ENCODE measurements around the gene UPK3BL2.
"Not testable (repeated sequence)": the region's sequence is repeated elsewhere in the genome, so short reads cannot be mapped to it uniquely, and the experiment has no call there.

UPK3BL2 gene

DNA sequence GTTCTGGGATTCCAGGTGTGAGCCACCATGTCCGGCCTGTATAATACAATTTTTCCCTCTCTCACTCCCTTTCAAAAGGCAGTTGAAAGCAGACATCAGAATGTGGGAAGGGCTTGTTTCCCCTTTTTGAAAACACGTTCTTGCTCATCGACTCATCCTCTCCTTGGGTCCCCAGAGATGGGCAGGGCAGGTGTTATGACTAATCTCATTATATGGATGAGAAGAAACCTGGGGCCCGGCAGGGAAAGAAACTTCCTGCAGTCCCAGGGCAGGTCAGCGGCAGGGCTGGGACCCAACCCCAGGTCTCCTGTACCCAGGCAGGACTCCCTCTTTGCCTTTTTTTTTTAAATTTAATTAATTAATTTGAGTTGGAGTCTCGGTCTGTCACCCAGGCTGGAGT is 2.9 kb upstream of the UPK3BL2 start:
- H3K36me3 ChIP-seq (ENCODE audit: insufficient read depth, low read length); H3K9me3 ChIP-seq (ENCODE audit: low read length); H3K4me3 ChIP-seq (ENCODE audit: low read length); H3K4me1 ChIP-seq (ENCODE audit: insufficient read depth, low read length); H3K27me3 ChIP-seq (ENCODE audit: insufficient read depth, low read length); H2AFZ ChIP-seq (ENCODE audit: low read depth, low read length): not testable (repeated sequence)

DNA sequence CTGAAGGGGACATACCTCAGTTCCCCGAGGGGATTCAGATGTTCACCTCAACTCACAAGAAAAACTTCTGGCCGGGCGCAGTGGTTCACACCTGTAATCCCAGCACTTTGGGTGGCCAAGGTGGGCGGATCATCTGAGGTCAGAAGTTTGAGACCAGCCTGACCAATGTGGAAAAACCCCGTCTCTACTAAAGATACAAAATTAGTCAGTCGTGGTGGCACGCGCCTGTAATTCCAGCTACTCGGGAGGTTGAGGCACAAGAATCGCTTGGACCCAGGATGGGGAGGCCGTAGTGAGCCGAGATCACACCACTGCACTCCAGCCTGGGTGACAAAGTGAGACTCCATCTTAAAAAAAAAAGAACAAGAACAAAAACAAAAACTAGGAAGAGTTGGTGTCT is 1.8 kb upstream of the UPK3BL2 start:
- H3K27me3 ChIP-seq (ENCODE audit: insufficient read depth, low read length); H3K4me3 ChIP-seq (ENCODE audit: low read length); H3K9me3 ChIP-seq (ENCODE audit: low read length); H2AFZ ChIP-seq (ENCODE audit: low read depth, low read length); H3K36me3 ChIP-seq (ENCODE audit: insufficient read depth, low read length); H3K4me1 ChIP-seq (ENCODE audit: insufficient read depth, low read length): not testable (repeated sequence)

DNA sequence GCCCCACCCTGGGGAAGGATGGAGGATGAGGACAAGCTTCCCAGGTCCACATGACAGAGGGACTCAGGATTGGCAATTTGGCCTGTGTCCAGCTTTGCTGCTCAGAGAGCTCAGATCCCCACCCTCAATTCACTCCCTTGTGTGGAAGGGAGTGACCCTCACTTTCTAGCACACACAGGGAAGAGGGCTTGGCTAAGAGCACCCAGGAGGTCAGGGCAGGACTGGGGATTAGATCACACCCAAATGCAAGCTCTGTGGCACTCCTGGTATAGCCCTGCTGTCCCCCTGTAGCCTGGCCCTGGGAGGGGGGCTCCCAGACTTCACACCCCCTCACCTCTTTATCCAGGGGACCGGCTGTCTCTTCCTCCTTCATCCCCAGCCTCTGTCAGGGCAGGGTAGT is 876 bp upstream of the UPK3BL2 start:
- H2AFZ ChIP-seq (ENCODE audit: low read depth, low read length); H3K9me3 ChIP-seq (ENCODE audit: low read length); H3K36me3 ChIP-seq (ENCODE audit: insufficient read depth, low read length); H3K4me1 ChIP-seq (ENCODE audit: insufficient read depth, low read length); H3K27me3 ChIP-seq (ENCODE audit: insufficient read depth, low read length); H3K4me3 ChIP-seq (ENCODE audit: low read length): not testable (repeated sequence)

DNA sequence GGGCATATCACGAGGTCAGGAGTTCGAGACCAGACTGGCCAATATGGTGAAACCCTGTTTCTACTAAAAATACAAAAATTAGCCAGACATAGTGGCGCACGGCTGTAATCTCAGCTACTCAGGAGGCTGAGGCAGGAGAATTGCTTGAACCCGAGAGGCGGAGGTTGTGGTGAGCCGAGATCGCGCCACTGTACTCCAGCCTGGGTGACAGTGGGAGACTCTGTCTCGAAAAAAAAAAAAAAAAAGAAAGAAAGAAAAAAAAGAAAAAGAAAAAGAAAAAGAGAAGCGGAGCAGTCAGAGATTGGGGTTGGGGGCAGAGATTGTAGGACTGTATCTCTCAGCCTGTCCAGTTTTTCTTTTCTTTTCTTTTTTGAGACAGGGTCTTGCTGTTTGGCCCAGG is 725 bp downstream of the UPK3BL2 start:
- not testable (repeated sequence) for H3K4me1 ChIP-seq (ENCODE audit: insufficient read depth, low read length); H3K27me3 ChIP-seq (ENCODE audit: insufficient read depth, low read length); H3K4me3 ChIP-seq (ENCODE audit: low read length); H3K9me3 ChIP-seq (ENCODE audit: low read length); H2AFZ ChIP-seq (ENCODE audit: low read depth, low read length); H3K36me3 ChIP-seq (ENCODE audit: insufficient read depth, low read length)

DNA sequence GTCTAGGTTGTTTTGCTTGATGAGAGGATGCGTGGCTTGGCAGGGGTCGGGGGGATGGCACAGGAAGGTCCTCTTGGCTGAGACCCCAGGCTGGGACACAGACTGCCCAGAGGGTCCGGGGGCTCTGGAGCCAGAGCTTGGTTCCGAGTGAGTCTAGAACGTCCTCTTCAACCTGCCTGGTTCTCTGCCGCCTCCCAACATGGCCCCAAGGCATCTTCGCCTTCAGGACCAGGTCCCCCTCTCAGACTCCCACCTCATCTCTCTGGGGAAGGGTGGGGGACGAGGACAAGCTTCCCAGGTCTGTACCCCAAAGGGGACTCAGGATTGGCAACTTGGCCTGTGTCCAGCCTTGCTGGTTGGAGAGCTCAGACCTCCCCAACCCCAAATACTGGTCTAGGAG is 1.4 kb downstream of the UPK3BL2 start:
- H3K4me1 ChIP-seq (ENCODE audit: insufficient read depth, low read length); H3K4me3 ChIP-seq (ENCODE audit: low read length); H3K9me3 ChIP-seq (ENCODE audit: low read length); H2AFZ ChIP-seq (ENCODE audit: low read depth, low read length); H3K27me3 ChIP-seq (ENCODE audit: insufficient read depth, low read length); H3K36me3 ChIP-seq (ENCODE audit: insufficient read depth, low read length): not testable (repeated sequence)

DNA sequence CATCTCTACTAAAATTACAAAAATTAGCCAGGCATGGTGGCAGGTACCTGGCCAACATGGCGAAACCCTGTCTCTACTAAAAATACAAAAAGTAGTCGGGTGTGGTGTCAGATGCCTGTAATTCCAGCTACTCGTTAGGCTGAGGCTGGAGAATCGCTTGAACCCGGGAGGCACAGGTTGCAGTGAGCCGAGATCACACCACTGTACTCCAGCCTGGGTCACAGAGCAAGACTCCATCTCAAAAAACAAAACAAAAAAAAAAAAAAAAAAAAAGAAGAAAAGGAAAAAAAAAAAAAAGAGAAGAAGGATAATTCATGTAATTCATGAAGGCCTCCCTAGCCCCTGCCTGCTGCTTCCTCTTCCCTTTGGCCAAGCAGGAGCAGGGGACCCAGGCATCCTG is 2.9 kb downstream of the UPK3BL2 start:
- not testable (repeated sequence) for H3K36me3 ChIP-seq (ENCODE audit: insufficient read depth, low read length); H2AFZ ChIP-seq (ENCODE audit: low read depth, low read length); H3K9me3 ChIP-seq (ENCODE audit: low read length); H3K4me1 ChIP-seq (ENCODE audit: insufficient read depth, low read length); H3K4me3 ChIP-seq (ENCODE audit: low read length); H3K27me3 ChIP-seq (ENCODE audit: insufficient read depth, low read length)

DNA sequence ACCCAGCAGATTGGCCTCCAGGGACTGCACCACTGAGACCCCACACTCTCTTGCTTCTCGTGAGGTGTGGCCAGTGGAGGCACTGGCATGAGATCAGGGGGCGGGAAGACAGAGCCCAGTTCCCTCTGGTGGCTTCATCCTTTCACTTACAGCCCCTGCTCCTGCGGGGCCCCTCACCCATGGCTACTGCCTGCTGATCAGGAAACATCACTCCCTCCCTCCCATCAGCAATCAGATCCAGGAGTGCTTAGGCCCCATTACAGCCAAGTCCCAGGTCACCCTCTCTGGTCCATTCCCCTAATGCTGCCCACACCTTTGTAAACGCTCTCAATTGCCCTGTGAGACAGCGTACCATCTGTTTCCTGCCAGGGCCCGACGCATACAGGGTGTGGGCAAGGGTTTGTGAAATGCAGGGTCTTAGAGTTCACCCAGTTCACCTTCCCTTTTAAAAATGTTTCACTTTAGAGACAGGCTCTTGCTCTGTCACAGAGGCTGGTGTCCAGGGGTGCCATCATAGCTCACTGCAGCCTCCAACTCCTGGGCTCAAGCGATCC is 8.4 kb downstream of the UPK3BL2 start:
- H3K36me3 ChIP-seq (ENCODE audit: insufficient read depth, low read length); H3K4me3 ChIP-seq (ENCODE audit: low read length); H3K27me3 ChIP-seq (ENCODE audit: insufficient read depth, low read length): not testable (repeated sequence)

DNA sequence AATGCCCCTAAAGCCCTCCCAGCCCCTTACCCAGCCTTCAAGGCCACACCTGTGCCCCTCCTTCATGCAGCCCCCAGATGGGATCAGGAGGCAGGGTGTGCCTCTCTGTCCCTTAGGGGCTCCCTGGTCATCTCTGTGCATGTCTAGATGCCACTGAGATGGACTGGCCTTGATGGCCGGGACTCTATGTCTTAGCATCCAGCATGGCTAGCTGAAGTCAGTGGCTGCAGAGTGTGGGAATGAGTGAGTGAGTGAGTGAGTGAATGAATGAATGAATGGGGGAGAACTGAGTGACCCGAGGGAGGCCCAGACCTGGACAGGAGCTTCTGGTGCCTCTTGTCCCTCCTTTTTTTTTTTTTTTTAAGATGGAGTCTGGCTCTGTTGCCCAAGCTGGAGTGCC is 11.4 kb downstream of the UPK3BL2 start:
- H3K36me3 ChIP-seq (ENCODE audit: insufficient read depth, low read length); H2AFZ ChIP-seq (ENCODE audit: low read depth, low read length); H3K27me3 ChIP-seq (ENCODE audit: insufficient read depth, low read length); H3K4me1 ChIP-seq (ENCODE audit: insufficient read depth, low read length); H3K4me3 ChIP-seq (ENCODE audit: low read length); H3K9me3 ChIP-seq (ENCODE audit: low read length): not testable (repeated sequence)

More for the DNA sequence above, 8.4 kb downstream of the UPK3BL2 start:
- H3K9me3 ChIP-seq (ENCODE audit: low read length); H3K4me1 ChIP-seq (ENCODE audit: insufficient read depth, low read length); H2AFZ ChIP-seq (ENCODE audit: low read depth, low read length): not testable (repeated sequence)

DNA sequence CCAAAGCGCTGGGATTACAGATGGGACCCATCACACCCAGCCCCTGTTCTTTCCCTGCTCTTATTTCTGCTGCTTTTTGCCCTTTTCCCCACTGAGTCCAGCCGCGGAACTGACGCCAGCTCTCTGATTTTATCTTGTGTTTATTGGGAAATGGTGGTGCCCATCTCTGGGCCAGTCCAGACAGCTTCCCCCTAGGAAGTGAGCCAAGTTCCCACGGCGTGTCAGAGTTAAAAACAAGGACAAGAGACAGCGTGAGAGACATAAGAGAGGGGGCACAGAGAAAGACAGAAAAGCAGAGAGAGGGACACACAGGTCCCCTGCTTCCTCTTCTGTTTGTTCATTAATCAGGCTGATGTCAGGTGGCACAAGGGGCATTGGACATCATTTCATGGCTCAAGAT is 11.9 kb downstream of the UPK3BL2 start:
- not testable (repeated sequence) for H3K4me1 ChIP-seq (ENCODE audit: insufficient read depth, low read length); H3K36me3 ChIP-seq (ENCODE audit: insufficient read depth, low read length); H3K4me3 ChIP-seq (ENCODE audit: low read length); H3K27me3 ChIP-seq (ENCODE audit: insufficient read depth, low read length); H3K9me3 ChIP-seq (ENCODE audit: low read length); H2AFZ ChIP-seq (ENCODE audit: low read depth, low read length)

DNA sequence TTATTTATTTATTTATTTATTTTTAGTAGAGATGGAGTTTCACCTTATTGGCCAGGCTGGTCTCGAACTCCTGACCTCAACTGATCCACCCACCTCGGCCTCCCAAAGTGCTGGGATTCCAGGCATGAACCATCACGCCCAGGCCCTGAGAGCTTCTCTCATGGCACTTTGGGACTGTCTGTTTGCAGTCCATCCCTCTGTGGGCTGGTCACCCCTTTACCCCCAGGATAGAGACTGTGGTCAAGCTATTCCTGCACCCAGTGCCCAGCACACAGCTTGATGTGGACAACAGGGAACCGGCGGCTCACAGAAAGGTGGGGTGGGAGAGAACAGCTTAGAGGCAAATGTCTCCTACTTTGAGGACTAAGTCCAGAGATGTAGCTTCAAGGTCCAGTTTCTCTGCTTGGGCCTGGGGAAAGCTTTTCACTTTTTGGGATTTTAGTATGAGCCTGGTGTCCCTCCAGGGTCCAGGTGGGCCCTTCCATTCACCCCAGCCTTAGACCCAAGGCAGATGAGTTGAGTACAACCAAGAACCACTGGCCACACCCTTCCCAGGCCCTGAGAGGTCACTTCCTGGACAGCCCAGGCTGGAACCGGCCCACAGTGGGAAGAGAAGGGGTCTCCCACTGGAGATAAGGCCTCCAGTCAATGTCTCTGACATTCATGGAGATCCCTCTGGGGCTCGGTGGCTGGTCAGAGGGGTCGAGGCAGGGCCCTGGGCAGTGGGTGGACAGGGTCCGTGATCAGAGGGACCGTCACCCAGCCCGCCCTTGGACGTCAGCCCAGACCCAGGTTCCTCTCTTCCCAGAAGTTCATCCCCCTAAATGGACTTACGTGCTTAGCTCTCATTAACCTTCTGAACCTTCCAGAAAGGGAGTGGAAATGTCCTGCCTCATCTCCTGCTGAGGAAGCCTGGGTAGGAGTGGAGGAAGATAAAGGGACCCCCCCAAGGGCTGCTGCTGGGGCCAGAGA is 15.4 kb downstream of the UPK3BL2 start:
- H3K4me3 ChIP-seq (ENCODE audit: low read length); H3K4me1 ChIP-seq (ENCODE audit: insufficient read depth, low read length); H3K36me3 ChIP-seq (ENCODE audit: insufficient read depth, low read length); H2AFZ ChIP-seq (ENCODE audit: low read depth, low read length); H3K27me3 ChIP-seq (ENCODE audit: insufficient read depth, low read length); H3K9me3 ChIP-seq (ENCODE audit: low read length): not testable (repeated sequence)

DNA sequence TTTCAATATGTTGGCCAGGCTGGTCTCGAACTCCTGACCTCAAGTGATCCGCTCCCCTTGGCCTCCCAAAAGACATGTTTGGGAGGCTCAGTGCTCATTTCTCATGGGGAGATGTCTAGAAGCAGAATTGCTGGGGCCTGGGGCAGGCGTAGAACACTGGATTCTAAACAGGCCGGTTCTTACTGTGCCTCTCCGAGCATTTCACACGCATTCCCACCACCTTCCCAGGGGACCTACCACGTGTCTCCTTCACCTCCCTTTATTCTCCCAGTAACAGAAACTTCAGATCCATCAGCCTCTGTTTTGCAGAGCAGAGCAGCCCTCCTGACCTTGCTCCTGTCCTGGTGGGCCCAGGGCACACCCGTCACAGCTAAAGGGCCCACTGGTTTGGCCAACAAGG is 16.3 kb downstream of the UPK3BL2 start:
- not testable (repeated sequence) for H3K27me3 ChIP-seq (ENCODE audit: insufficient read depth, low read length); H3K36me3 ChIP-seq (ENCODE audit: insufficient read depth, low read length); H3K4me3 ChIP-seq (ENCODE audit: low read length); H2AFZ ChIP-seq (ENCODE audit: low read depth, low read length); H3K9me3 ChIP-seq (ENCODE audit: low read length); H3K4me1 ChIP-seq (ENCODE audit: insufficient read depth, low read length)

DNA sequence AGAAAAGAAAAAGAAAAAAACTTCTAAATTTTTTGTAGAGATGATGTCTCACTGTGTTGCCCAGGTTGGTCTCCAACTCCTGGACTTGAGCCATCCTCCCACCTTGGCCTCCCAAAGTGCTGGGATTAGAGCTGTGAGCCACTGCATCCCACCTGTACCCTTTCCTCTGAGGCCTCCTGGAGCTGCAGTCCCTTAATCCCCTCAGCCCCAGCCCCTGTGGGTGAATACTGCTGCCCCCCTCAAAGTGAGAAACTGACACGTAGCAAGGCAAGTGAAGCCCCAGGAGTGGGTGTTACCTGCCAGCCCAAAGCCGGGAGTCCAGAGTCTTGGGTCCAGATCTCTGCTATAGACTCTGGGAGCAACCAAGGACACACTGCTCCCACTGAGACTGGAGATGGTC is 18.7 kb downstream of the UPK3BL2 start:
- H2AFZ ChIP-seq (ENCODE audit: low read depth, low read length); H3K4me3 ChIP-seq (ENCODE audit: low read length); H3K36me3 ChIP-seq (ENCODE audit: insufficient read depth, low read length); H3K9me3 ChIP-seq (ENCODE audit: low read length); H3K4me1 ChIP-seq (ENCODE audit: insufficient read depth, low read length); H3K27me3 ChIP-seq (ENCODE audit: insufficient read depth, low read length): not testable (repeated sequence)

DNA sequence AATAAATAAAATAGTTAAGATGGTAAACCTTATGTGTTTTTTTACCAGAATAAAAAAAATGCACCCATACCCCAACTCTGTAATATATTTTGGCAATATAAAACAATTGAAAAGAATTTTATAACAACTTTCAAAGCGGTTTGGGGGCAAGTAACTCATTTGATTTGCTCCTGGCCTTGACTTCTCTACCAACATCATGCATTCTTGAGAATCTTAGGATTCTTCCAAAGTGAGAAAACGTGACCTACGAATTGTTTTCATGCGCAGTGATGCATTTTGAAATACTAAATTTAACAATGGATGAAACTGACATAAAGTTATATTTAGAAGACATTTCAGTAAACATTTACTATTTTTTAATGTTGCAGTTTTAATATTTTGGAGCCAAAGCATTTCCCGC is 22.7 kb downstream of the UPK3BL2 start:
- H3K9me3 ChIP-seq (ENCODE audit: low read length); H3K4me1 ChIP-seq (ENCODE audit: insufficient read depth, low read length); H3K27me3 ChIP-seq (ENCODE audit: insufficient read depth, low read length); H3K36me3 ChIP-seq (ENCODE audit: insufficient read depth, low read length); H2AFZ ChIP-seq (ENCODE audit: low read depth, low read length); H3K4me3 ChIP-seq (ENCODE audit: low read length): not testable (repeated sequence)

DNA sequence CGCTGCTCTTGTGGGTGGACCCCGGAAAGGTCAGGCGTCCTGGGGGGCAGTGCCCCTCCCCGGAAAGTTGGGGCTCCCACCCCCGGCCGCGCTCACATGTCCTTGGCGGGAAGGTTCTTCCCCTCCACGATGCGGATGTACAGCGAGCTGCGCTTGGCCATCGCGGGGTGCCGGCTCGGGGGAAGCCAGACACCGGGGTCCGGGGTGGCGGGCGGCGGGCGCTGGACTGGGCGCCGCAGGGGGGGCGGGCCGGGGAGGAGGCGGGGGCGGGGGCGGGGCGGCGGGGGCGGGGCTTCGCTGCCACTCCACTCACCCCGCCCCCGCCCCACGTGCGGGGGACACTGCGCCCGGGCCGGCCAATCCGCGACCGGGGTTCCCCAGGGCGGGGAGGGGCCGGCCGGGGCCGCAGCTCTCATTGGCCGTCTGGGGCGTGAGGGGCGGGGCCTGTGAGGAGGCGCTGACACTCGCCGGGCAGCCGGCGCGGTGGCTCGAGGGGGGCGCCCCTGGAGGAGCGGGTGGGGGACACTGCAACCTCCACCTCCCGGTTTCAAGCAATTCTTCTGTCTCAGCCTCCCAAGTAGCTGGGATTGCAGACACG is 25.8 kb downstream of the UPK3BL2 start, which contains the start of gene RASA4B:
TSS of gene RASA4B (minus strand) at position 228 of the 598 bp plus-strand sequence. CDS start at position 161, 67 bp downstream.
- not testable (repeated sequence) for H3K36me3 ChIP-seq (ENCODE audit: insufficient read depth, low read length); H3K9me3 ChIP-seq (ENCODE audit: low read length); H3K27me3 ChIP-seq (ENCODE audit: insufficient read depth, low read length); H3K4me1 ChIP-seq (ENCODE audit: insufficient read depth, low read length); H2AFZ ChIP-seq (ENCODE audit: low read depth, low read length); H3K4me3 ChIP-seq (ENCODE audit: low read length)
